Neural cell (in vitro differentiated cells): ENCODE measurements around the gene CLCN5. TPM values are rescaled to one million over a fixed set of nuclear protein-coding genes. Genes with fewer than 3 reads are reported as not detected.

Experiments
- H2AFZ ChIP-seq: fragments of 200-600, 300-800 bp; sonication (generic), shearing (Covaris generic); 2 replicates; pipeline ENCODE4 v1.6.0; 2014; ENCODE audit warnings: low read depth, mild to moderate bottlenecking, antibody characterized with exemption, low read length, moderate library complexity
- H3F3A ChIP-seq: fragments of 200-600 bp; shearing (Covaris generic); 2 replicates; pipeline ENCODE4 v1.6.1; 2016; ENCODE audit warnings: mild to moderate bottlenecking, moderate library complexity, mixed read lengths, antibody characterized with exemption, low read length; ENCODE audit not compliant: insufficient read depth, poor library complexity, severe bottlenecking
- H3K27ac ChIP-seq: fragments of 200-600, 300-800 bp; sonication (generic), shearing (Covaris generic); 2 replicates; pipeline ENCODE4 v1.5.1; 2014; ENCODE audit warnings: mild to moderate bottlenecking, low read length, moderate library complexity
- H3K27me3 ChIP-seq: fragments of 300-800, 200-600 bp; sonication (generic), shearing (Covaris generic); 2 replicates; pipeline ENCODE4 v1.6.0; 2014; ENCODE audit warnings: mild to moderate bottlenecking, low read depth, low read length, moderate library complexity; ENCODE audit not compliant: insufficient read depth
- H3K36me3 ChIP-seq: fragments of 300-800, 200-600 bp; sonication (generic), shearing (Covaris generic); 2 replicates; pipeline ENCODE4 v1.5.1; 2014; ENCODE audit warnings: mild to moderate bottlenecking, antibody characterized with exemption, low read length, moderate library complexity; ENCODE audit not compliant: insufficient read depth
- H3K4me2 ChIP-seq: fragments of 300-800, 200-600 bp; sonication (generic), shearing (Covaris generic); 2 replicates; pipeline ENCODE4 v1.6.0; 2014; ENCODE audit warnings: mild to moderate bottlenecking, low read length
- H3K4me3 ChIP-seq: fragments of 300-800, 200-600 bp; sonication (generic), shearing (Covaris generic); 2 replicates; pipeline ENCODE4 v1.5.1; 2014; ENCODE audit warnings: mild to moderate bottlenecking, low read length, moderate library complexity
- H3K79me2 ChIP-seq: fragments of 200-600 bp; shearing (Covaris generic); replicated peaks from 2 replicates; pipeline ENCODE4 v1.6.0; 2014; ENCODE audit warnings: mild to moderate bottlenecking, low read length, moderate library complexity; ENCODE audit not compliant: insufficient read depth
- H3K9ac ChIP-seq: fragments of 300-800, 200-600 bp; sonication (generic), shearing (Covaris generic); 2 replicates; pipeline ENCODE4 v1.6.1; 2016; ENCODE audit warnings: mild to moderate bottlenecking, low read length, mixed read lengths
- H3K9me2 ChIP-seq: fragments of 200-600 bp; shearing (Covaris generic); 2 replicates; pipeline ENCODE4 v1.6.1; 2016; ENCODE audit warnings: mild to moderate bottlenecking, low read length, mixed read lengths; ENCODE audit not compliant: insufficient read depth
- H3K9me3 ChIP-seq: fragments of 200-600, 300-800 bp; sonication (generic), shearing (Covaris generic); 2 replicates; pipeline ENCODE4 v1.6.1; 2016; ENCODE audit warnings: mild to moderate bottlenecking, mixed run types, low read length, moderate library complexity, mixed read lengths
- H4K20me1 ChIP-seq: fragments of 200-600 bp; shearing (Covaris generic); 2 replicates; pipeline ENCODE4 v1.6.1; 2016; ENCODE audit warnings: mild to moderate bottlenecking, mixed run types; ENCODE audit not compliant: insufficient read depth
- EP300 ChIP-seq: fragments of 450-650 bp; conservative IDR thresholded peaks from 2 replicates; pipeline ENCODE4 v1.6.1; 2014; ENCODE audit warnings: antibody characterized with exemption, mild to moderate bottlenecking, moderate library complexity; ENCODE audit not compliant: poor library complexity, severe bottlenecking
- EZH2 ChIP-seq: fragments of 200-600, 300-800 bp; shearing (Covaris generic), sonication (generic); IDR thresholded peaks from 2 replicates; pipeline ENCODE4 v1.6.1; 2014; ENCODE audit warnings: antibody characterized with exemption, low read length, borderline replicate concordance, mild to moderate bottlenecking; ENCODE audit not compliant: insufficient read depth, poor library complexity, severe bottlenecking
- MXI1 ChIP-seq: fragments of 450-650 bp; conservative IDR thresholded peaks from 2 replicates; pipeline ENCODE4 v1.6.1; 2014; ENCODE audit warnings: antibody characterized with exemption, mild to moderate bottlenecking; ENCODE audit not compliant: poor library complexity, severe bottlenecking
- POLR2AphosphoS5 ChIP-seq: IDR thresholded peaks from 2 replicates; pipeline ENCODE4 v1.6.1; 2012
- RAD21 ChIP-seq: fragments of 450-650 bp; conservative IDR thresholded peaks from 2 replicates; pipeline ENCODE4 v1.6.1; 2014; ENCODE audit warnings: antibody characterized with exemption, mild to moderate bottlenecking, moderate library complexity
- SMC3 ChIP-seq: fragments of 450-650 bp; conservative IDR thresholded peaks from 2 replicates; pipeline ENCODE4 v1.6.1; 2014; ENCODE audit warnings: antibody characterized with exemption, mild to moderate bottlenecking, moderate library complexity; ENCODE audit not compliant: poor library complexity
- TAF1 ChIP-seq: IDR thresholded peaks from 2 replicates; pipeline ENCODE4 v1.6.1; 2012; ENCODE audit warnings: low read depth
- polyA plus RNA-seq: library from polyadenylated mRNA; depleted of rRNA; stranded (reverse); fragments of >200 nt; gene quantifications from 2 replicates; pipeline ENCODE4 v1.2.3, GENCODE V29; 2014
- TF ChIP-seq, protein P1 (sequence below): fragments of 450-650 bp; IDR thresholded peaks from 2 replicates; pipeline ENCODE4 v1.5.1; 2014; ENCODE audit warnings: antibody characterized with exemption, mild to moderate bottlenecking, moderate library complexity; ENCODE audit not compliant: poor library complexity, severe bottlenecking
- TF ChIP-seq, protein P2 (sequence below): IDR thresholded peaks from 2 replicates; pipeline ENCODE4 v1.6.1; 2012; ENCODE audit warnings: borderline replicate concordance

The CLCN5 gene
- polyA plus RNA-seq, 1 donor from 2014 or later: 13.1 TPM

DNA sequence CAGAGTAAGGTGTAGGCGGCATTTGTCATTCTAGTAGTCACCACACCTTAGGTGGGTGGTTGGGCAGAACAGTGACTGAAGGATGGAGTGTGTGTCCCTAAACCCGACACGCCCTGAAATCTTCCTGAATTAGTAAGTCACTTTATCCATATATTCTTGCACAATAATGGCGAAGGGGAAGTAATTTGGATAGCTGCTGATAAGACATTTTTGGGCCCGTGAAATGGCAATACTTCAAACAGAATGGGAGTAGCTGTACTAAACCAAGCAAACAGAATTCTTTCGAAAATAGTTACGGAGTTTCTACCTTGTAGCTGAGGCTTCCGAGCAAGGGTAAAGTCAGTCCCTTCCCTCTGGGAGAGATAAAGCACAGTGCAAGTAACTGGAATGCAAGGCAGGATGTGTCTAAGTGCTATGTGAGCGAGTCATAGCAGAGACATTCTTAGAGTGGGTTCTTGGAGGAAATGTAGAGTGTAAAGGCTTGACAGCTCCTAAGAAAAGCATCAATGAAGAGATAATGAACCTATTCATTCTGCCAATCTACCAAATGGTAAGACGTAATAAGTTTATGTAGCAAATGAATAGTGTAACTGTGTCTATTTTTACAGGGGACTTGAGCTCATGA lies 72.8 kb downstream of the CLCN5 start:
- Histone ChIP-seq H4K20me1 (no peaks in the 10 kb centered on the region), H2AFZ (no peak overlapping the region), H3K4me2 (no peak overlapping the region), H3K27me3 (no peaks in the 10 kb centered on the region), H3K9ac (no peak overlapping the region), H3F3A (no peaks in the 10 kb centered on the region), H3K36me3 (no peaks in the 10 kb centered on the region), H3K27ac (peak overlapping the region; percentile 20), H3K9me2 (no peaks in the 10 kb centered on the region), H3K9me3 (no peaks in the 10 kb centered on the region), H3K4me3 (no peak overlapping the region), H3K79me2 (no peaks in the 10 kb centered on the region)
- TF ChIP-seq MXI1 (no peak), POLR2AphosphoS5 (peak; percentile 63), RAD21 (no peak), EP300 (peak; percentile 91)

DNA sequence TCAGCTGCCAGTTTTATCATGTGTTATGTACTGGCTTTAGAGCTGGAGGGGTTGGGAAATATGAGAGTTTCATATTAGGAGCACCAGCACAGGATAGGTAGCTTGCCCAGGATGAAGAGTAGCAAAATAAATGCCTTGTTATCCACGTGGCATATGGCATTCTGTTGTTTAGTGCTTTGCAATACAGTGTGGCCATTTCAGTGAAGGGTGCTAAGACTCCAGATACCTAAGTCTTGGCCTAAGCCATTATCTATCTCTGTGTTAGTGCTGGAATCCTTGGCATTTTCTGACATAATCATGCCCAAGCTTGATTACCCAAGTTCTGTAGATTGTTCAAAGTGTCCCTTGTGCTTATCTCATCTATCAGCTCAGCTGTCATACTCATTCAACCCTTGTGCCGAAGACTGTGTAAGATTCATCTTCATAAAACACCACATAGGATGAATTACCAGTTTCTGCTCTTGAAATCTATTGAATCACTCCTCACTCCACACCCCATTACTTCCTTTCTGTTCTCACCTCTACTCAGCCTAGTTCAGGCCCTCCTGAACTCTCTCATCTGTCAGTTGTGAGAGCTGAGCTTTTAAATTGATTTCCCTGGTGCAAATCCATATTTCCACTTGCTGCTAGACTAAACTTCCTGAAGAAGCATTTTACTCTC lies 73.5 kb downstream of the CLCN5 start:
- Histone ChIP-seq H4K20me1 (no peaks in the 10 kb centered on the region), H3K27me3 (no peaks in the 10 kb centered on the region), H3K9ac (no peak overlapping the region), H3K4me2 (no peak overlapping the region), H3K9me2 (no peaks in the 10 kb centered on the region), H3K27ac (peak overlapping the region; percentile 42), H3K36me3 (no peaks in the 10 kb centered on the region), H3K4me3 (no peak overlapping the region), H3K9me3 (no peaks in the 10 kb centered on the region), H2AFZ (no peak overlapping the region), H3K79me2 (no peaks in the 10 kb centered on the region), H3F3A (no peaks in the 10 kb centered on the region)
- TF ChIP-seq MXI1: no peak
- no peak for TF ChIP-seq POLR2AphosphoS5
- no peak for TF ChIP-seq RAD21
- TF ChIP-seq, protein P1, sequence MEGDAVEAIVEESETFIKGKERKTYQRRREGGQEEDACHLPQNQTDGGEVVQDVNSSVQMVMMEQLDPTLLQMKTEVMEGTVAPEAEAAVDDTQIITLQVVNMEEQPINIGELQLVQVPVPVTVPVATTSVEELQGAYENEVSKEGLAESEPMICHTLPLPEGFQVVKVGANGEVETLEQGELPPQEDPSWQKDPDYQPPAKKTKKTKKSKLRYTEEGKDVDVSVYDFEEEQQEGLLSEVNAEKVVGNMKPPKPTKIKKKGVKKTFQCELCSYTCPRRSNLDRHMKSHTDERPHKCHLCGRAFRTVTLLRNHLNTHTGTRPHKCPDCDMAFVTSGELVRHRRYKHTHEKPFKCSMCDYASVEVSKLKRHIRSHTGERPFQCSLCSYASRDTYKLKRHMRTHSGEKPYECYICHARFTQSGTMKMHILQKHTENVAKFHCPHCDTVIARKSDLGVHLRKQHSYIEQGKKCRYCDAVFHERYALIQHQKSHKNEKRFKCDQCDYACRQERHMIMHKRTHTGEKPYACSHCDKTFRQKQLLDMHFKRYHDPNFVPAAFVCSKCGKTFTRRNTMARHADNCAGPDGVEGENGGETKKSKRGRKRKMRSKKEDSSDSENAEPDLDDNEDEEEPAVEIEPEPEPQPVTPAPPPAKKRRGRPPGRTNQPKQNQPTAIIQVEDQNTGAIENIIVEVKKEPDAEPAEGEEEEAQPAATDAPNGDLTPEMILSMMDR: no peak
- TF ChIP-seq, protein P2, sequence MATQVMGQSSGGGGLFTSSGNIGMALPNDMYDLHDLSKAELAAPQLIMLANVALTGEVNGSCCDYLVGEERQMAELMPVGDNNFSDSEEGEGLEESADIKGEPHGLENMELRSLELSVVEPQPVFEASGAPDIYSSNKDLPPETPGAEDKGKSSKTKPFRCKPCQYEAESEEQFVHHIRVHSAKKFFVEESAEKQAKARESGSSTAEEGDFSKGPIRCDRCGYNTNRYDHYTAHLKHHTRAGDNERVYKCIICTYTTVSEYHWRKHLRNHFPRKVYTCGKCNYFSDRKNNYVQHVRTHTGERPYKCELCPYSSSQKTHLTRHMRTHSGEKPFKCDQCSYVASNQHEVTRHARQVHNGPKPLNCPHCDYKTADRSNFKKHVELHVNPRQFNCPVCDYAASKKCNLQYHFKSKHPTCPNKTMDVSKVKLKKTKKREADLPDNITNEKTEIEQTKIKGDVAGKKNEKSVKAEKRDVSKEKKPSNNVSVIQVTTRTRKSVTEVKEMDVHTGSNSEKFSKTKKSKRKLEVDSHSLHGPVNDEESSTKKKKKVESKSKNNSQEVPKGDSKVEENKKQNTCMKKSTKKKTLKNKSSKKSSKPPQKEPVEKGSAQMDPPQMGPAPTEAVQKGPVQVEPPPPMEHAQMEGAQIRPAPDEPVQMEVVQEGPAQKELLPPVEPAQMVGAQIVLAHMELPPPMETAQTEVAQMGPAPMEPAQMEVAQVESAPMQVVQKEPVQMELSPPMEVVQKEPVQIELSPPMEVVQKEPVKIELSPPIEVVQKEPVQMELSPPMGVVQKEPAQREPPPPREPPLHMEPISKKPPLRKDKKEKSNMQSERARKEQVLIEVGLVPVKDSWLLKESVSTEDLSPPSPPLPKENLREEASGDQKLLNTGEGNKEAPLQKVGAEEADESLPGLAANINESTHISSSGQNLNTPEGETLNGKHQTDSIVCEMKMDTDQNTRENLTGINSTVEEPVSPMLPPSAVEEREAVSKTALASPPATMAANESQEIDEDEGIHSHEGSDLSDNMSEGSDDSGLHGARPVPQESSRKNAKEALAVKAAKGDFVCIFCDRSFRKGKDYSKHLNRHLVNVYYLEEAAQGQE: no peak
- no peak for TF ChIP-seq TAF1
- no peak for TF ChIP-seq SMC3
- no peak for TF ChIP-seq EP300
- TF ChIP-seq EZH2: no peak
